ENCODE results near the gene FAM234B.

Gene FAM234B

GRCh38 chr12:13121568-13121967 is 77.4 kb downstream of the FAM234B start:
- Mint-ChIP-seq H3K4me1 (ENCODE audit: low read depth) (no peaks in the 10 kb centered on the region), H3K27me3 (no peaks in the 10 kb centered on the region), H3K9me3 (no peaks in the 10 kb centered on the region), H3K36me3 (ENCODE audit: low read depth) (no peaks in the 10 kb centered on the region), H3K27ac (no peak overlapping the region), H3K4me3 (no peak overlapping the region)
- no peak for DNase-seq

DNA sequence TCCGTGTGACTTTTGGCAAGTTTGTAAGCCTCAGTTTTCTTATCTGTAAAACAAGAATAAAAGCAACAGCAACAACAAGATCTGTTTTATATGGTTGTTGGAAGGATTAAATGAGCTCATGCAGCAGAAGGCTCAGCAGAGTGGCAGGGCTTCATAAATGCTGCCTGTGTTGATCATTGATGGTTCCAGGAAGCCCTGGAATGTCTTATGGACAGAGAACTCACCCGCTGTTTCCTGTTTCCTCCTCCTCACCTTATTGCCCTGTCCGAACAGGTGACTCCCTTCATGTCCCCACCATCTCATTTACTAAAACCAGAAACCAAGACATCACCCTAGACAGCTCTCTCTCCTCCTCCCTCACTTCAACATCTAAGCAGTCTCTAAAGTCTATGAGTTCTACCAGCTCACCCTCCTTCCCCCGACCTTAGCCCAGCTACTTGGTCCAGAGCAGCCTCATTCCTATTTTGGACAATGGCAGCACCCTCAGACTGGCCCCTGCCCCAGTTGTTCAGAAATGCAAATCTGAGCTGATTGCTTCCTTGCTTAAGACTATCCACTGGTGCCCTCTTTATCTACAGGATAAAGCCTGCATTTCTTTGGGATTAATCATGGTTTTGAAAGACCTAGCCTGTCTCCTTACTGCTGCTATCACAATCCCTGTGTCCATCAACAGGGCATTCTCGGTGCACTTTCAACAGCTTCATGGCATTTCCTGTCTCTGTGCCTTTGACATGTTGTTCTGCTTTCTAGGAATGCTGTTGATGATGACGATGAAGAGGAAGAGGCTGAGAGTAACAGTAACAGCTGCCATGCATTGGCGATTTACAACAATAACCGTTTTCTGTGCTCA is 80.7 kb downstream of the FAM234B start:
- no peaks in the 10 kb centered on the region for H3K27me3 Mint-ChIP-seq
- H3K9me3 Mint-ChIP-seq, result no peaks in the 10 kb centered on the region
- no peak overlapping the region for H3K4me3 Mint-ChIP-seq
- no peaks in the 10 kb centered on the region for H3K36me3 Mint-ChIP-seq (ENCODE audit: low read depth)
- H3K27ac Mint-ChIP-seq, result no peak overlapping the region
- no peaks in the 10 kb centered on the region for H3K4me1 Mint-ChIP-seq (ENCODE audit: low read depth)
- DNase-seq, result no peak

- Mint-ChIP-seq H3K4me1 (ENCODE audit: low read depth) (no peaks in the 10 kb centered on the region), H3K9me3 (no peaks in the 10 kb centered on the region), H3K27ac (no peak overlapping the region), H3K36me3 (ENCODE audit: low read depth) (no peaks in the 10 kb centered on the region), H3K4me3 (no peak overlapping the region), H3K27me3 (no peaks in the 10 kb centered on the region)
- no peak for DNase-seq
These were observed 81.8 kb downstream of the FAM234B start for GRCh38 chr12:13125996-13126395.

GRCh38 chr12:13126494-13126893 is 82.3 kb downstream of the FAM234B start:
- H3K27ac Mint-ChIP-seq, result no peak overlapping the region
- no peaks in the 10 kb centered on the region for H3K36me3 Mint-ChIP-seq (ENCODE audit: low read depth)
- no peaks in the 10 kb centered on the region for H3K27me3 Mint-ChIP-seq
- H3K4me3 Mint-ChIP-seq, result no peak overlapping the region
- H3K9me3 Mint-ChIP-seq, result no peaks in the 10 kb centered on the region
- no peaks in the 10 kb centered on the region for H3K4me1 Mint-ChIP-seq (ENCODE audit: low read depth)
- no peak for DNase-seq

GRCh38 chr12:13127444-13127843 is 83.3 kb downstream of the FAM234B start:
- no peak for DNase-seq
- H3K4me1 Mint-ChIP-seq (ENCODE audit: low read depth), result no peaks in the 10 kb centered on the region
- H3K27ac Mint-ChIP-seq, result no peak overlapping the region
- H3K36me3 Mint-ChIP-seq (ENCODE audit: low read depth), result no peaks in the 10 kb centered on the region
- H3K4me3 Mint-ChIP-seq, result no peak overlapping the region
- no peaks in the 10 kb centered on the region for H3K27me3 Mint-ChIP-seq
- no peaks in the 10 kb centered on the region for H3K9me3 Mint-ChIP-seq

DNA sequence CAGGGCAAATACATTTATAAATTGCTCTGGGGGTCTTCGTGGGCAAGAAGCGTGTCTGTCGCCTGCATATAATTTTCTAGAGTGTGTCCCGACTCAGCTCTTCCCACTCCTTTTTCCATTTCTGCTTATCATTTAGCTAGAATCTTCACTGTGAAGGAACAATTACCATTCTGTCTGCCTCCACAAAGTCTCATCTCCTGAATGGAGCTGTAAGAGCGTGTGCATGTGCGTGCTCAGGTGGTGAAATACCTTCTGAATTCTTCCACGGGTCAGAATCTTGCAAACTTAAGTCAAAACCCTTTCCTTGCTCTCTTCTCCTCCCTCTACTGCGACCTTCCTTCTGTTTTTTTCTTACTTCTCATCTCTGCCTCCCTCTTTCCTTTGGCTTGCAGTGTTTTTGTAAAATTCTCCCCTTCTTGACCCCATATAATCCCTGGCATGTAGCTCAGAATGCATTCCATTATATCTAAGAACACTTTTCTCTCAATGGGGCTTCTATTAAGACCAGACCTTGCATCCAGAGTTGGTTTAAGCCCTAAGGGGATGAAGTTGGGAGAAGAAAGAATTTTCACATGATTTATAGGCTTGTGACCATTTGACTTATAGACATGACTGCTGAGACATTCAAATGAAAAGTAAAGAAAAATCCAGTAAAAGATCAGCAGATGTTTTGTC is 84.2 kb downstream of the FAM234B start:
- Mint-ChIP-seq H3K4me3 (no peak overlapping the region), H3K4me1 (ENCODE audit: low read depth) (no peaks in the 10 kb centered on the region), H3K27me3 (no peaks in the 10 kb centered on the region), H3K36me3 (ENCODE audit: low read depth) (no peaks in the 10 kb centered on the region), H3K9me3 (no peaks in the 10 kb centered on the region), H3K27ac (no peak overlapping the region)
- DNase-seq, result no peak

GRCh38 chr12:13130981-13131380 is 86.8 kb downstream of the FAM234B start:
- Mint-ChIP-seq H3K9me3 (no peaks in the 10 kb centered on the region), H3K36me3 (ENCODE audit: low read depth) (no peaks in the 10 kb centered on the region), H3K4me3 (no peak overlapping the region), H3K4me1 (ENCODE audit: low read depth) (no peaks in the 10 kb centered on the region), H3K27me3 (no peaks in the 10 kb centered on the region), H3K27ac (no peak overlapping the region)
- no peak for DNase-seq

Data from activated T-cell treated with anti-CD3 and anti-CD28 coated beads, Interleukin-2, amount 50 U/mL, for 24 hours (primary cell).